NCI-H1417 (cell line): Measurements from ENCODE around the gene UBXN6.

Source experiments
- DNase-seq, 3 experiments: peaks; one replicate each; lab custom pipeline; 2025; lab: John Stamatoyannopoulos, UW

UBXN6 gene

GRCh38 chr19:4442819-4443146 lies 14.8 kb downstream of the UBXN6 start:
- no peak for DNase-seq

GRCh38 chr19:4441994-4442818 lies 15.4 kb downstream of the UBXN6 start:
- DNase-seq, result no peak

DNA sequence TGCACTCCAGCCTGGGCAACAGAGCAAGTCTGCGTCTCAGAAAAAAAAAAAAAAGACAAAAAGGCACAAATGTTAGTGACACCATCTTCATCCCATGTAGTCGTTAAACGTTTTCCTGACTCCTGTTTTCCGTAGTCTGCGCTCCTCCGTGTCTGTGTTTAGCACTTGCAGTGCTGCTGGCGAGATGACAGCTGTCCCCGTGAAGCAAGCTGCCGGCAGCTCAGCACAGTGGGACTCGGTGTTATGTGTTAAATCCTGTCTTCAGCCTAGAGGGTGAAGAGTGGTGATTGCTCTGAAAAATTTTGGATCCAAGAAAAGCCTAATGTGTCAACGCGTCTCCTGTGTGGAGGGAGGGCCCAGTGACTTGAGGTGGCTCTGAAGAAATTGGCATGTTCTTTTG lies 18.4 kb downstream of the UBXN6 start:
- DNase-seq, result no peak

GRCh38 chr19:4437103-4437502 lies 20.5 kb downstream of the UBXN6 start:
- no peak for DNase-seq

- DNase-seq, result no peak
Measured at GRCh38 chr19:4436231-4436630, 21.4 kb downstream of the UBXN6 start.

DNA sequence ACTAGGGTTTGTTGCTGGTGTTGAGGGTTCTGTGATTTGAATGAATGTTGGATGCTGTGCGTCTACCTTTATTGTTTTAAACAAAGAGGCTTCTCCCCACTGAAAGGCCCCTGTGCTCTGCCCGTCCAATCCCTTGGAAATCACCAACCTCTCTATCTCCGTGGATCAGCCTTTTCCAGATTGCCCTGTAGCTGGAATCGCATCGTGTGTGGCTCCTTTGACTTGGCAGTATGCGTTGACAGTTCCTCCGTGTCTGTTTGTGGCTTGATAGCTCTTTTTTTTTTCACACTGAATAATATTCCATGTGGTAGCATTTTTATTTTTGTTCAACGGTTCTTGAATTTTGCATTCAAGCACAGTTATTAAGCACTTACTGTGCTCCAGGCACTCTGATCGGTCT lies 23.2 kb downstream of the UBXN6 start:
- DNase-seq, result no peak

GRCh38 chr19:4432918-4433506 lies 24.6 kb downstream of the UBXN6 start:
- DNase-seq, result no peak

DNA sequence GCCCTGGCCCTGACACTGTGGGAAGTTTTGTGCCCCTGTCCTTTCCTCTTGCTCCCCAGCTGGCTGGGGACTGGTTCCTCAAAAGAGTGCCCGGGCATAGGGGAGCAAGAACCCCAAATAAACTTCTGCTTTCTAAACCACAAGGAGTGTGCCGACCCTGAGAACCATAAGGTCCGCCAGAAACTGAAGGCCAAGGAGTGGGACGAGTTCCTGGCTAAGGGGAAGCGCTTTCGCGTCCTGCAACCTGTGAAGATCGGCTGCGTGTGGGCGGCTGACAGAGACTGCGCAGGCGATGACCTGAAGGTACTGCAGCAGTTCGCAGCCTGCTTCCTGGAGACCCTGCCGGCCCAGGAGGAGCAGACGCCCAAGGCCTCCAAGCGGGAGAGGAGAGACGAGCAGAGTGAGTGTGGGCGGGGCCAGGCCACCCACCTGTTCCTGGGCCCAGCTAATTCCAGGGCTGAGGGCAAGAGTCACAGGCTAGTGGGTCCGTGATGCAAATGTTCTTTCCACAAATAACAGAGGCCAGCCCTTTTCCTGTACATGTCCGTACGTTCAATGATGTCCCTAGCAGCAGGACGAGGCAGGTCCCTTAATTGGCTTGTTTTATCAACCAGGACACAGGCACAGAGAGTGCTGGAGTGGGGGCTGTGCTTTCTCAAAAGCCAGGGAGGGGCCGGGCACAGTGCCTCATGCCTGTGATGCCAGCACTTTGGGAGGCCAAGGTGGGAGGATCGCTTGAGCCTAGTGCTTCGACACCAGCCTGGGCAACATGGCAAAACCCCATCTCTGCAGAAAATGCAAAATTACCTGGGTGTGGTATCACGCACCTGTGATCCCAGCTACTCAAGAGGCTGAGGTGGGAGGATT lies 25.6 kb downstream of the UBXN6 start:
- DNase-seq, result no peak

GRCh38 chr19:4431296-4431695 lies 26.3 kb downstream of the UBXN6 start:
- DNase-seq, result no peak

DNA sequence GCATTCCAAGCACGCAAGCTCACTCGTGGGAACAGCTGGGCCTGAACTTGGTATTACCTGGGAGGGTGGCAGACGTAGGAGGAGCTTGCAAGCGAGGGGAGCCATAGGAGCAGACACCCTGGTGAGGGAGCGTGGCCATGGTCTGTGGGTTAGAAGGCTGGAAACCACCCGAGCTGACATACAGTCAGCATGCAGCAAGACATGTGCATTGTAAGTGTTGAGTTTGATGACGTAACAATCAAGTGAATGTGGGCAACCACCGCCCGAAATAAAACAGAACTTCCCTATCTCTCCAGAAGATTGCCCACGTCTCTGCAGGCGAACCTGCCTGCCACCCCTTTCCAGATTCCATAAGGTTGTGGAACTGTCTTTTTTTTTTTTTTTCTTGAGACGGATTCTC lies 26.8 kb downstream of the UBXN6 start:
- DNase-seq, result no peak

GRCh38 chr19:4429771-4430171 lies 27.8 kb downstream of the UBXN6 start:
- no peak for DNase-seq

DNA sequence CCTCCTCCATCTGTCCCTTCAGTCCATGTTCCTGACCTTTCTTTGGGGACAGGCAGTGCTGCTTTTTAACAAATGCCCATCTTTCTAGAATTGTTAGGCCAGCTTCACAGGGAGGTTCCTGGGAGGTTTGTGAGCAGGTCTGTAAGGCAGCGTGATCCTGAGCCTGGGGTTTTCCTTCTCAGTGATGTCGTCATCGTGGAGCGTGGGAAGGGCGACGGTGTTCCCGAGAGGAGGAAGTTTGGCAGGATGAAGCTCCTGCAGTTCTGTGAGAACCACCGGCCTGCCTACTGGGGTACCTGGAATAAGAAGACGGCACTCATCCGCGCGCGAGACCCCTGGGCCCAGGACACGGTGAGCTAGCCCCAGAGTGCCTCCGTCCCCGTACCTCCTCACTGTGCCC lies 28.3 kb downstream of the UBXN6 start:
- DNase-seq, result no peak

DNA sequence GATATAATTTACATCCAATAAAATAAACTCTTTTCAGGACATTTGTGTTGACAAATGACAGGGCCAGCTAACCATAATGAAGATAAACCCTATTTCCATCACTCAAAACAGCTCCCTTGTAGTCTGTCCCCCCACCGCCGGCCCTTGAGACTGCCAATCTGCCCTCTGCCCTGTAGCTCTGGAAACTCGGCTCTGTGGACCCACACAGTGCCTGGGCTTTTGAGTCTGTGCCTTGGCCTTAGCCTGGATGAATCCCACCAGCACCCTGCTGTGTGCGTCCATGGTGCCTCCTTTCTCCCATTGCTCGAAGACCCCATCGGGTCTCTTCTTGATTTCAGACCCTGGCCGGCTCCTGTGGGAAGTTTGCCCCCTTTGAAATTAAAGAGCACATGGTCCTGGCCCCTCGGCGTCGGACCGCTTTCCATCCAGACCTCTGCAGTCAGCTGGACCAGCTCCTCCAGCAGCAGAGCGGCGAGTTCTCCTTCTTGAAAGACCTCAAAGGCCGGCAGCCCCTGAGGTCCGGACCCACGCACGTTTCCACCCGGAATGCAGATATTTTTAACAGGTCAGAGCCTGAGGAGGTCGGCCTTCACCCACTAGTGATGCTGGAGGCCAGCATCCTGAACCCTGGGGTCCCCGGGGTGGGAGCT lies 29.1 kb downstream of the UBXN6 start:
- DNase-seq, result no peak

GRCh38 chr19:4425537-4425936 lies 32.1 kb downstream of the UBXN6 start:
- DNase-seq, result no peak

- DNase-seq, result no peak
Measured at GRCh38 chr19:4423416-4424126, 34.0 kb downstream of the UBXN6 start.

- no peak for DNase-seq
Measured at GRCh38 chr19:4416268-4416667, 41.3 kb downstream of the UBXN6 start.

- no peak for DNase-seq
Measured at GRCh38 chr19:4415352-4415751, 42.2 kb downstream of the UBXN6 start.

GRCh38 chr19:4414800-4415321 lies 42.7 kb downstream of the UBXN6 start:
- no peak for DNase-seq

- DNase-seq, result no peak
Measured at GRCh38 chr19:4414144-4414799, 43.3 kb downstream of the UBXN6 start.

DNA sequence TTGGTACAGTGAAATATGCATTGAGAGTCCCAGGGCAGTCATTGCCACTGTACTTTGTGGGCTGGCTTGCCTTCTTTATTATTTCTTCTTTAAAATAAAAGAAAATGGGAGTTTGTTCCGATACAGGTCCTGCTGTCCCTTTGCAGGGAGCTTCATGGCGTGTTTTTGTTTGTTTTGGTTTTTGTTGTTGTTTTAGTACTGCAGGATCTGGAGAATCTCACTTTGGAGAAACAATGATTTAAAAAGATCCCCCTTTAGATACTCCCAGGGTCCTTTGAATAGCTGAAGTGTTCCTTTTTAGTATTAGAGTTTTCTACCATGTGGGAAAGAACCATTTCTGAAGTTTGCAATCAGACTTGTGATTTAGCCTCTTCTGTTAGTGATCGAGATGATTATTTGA lies 44.0 kb downstream of the UBXN6 start:
- DNase-seq, result no peak
